Stimulated activated CD8-positive, alpha-beta memory T cell treated with anti-CD3 and anti-CD28 coated beads, Interleukin-12 subunit alpha, Interleukin-12 subunit beta, amount 100 ng/mL, for 1 hour (primary cell): Measurements from ENCODE around the gene AFDN.

Source experiments
- DNase-seq: peaks from one replicate; pipeline ENCODE4 v3.0.0-alpha.2; 2020; ENCODE audit warnings: low read depth

Gene AFDN, protein sequence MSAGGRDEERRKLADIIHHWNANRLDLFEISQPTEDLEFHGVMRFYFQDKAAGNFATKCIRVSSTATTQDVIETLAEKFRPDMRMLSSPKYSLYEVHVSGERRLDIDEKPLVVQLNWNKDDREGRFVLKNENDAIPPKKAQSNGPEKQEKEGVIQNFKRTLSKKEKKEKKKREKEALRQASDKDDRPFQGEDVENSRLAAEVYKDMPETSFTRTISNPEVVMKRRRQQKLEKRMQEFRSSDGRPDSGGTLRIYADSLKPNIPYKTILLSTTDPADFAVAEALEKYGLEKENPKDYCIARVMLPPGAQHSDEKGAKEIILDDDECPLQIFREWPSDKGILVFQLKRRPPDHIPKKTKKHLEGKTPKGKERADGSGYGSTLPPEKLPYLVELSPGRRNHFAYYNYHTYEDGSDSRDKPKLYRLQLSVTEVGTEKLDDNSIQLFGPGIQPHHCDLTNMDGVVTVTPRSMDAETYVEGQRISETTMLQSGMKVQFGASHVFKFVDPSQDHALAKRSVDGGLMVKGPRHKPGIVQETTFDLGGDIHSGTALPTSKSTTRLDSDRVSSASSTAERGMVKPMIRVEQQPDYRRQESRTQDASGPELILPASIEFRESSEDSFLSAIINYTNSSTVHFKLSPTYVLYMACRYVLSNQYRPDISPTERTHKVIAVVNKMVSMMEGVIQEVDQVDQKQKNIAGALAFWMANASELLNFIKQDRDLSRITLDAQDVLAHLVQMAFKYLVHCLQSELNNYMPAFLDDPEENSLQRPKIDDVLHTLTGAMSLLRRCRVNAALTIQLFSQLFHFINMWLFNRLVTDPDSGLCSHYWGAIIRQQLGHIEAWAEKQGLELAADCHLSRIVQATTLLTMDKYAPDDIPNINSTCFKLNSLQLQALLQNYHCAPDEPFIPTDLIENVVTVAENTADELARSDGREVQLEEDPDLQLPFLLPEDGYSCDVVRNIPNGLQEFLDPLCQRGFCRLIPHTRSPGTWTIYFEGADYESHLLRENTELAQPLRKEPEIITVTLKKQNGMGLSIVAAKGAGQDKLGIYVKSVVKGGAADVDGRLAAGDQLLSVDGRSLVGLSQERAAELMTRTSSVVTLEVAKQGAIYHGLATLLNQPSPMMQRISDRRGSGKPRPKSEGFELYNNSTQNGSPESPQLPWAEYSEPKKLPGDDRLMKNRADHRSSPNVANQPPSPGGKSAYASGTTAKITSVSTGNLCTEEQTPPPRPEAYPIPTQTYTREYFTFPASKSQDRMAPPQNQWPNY (N-terminal part only)

DNA sequence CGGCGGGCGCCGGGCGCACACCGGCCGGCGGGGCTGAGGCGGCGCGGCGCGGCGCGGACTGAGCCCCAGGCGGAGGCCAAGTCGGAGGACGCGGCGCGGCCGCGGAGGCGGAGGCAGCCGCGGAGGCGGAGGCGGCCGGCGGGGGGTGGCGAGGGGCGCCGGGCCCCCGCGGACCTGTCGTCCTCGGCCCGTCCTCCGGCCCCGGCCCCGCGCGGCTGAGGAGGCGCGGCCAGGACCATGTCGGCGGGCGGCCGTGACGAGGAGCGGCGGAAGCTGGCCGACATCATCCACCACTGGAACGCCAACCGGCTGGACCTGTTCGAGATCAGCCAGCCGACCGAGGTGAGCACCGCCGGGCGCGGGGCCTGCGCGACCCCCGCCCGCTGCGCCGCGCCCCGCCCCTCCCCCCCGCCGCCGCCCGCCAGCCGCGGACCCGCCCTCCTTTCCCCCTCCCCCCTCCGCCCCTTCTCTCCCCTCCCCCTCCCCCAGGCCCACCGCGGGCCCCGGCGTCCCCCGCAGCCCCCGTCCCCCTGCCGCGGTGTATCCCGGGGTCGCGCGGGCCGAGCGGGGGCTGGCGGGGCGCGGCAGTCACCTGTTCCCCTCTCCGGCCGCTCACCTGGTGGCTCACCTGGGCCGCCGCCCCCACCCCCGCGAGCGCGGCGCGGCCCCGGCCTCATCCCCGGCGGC, at the start of gene AFDN:
AFDN (plus strand) TSS at position 16 of the 687 bp plus-strand sequence; CDS start at position 238, 222 bp downstream.
- no peak for DNase-seq

DNA sequence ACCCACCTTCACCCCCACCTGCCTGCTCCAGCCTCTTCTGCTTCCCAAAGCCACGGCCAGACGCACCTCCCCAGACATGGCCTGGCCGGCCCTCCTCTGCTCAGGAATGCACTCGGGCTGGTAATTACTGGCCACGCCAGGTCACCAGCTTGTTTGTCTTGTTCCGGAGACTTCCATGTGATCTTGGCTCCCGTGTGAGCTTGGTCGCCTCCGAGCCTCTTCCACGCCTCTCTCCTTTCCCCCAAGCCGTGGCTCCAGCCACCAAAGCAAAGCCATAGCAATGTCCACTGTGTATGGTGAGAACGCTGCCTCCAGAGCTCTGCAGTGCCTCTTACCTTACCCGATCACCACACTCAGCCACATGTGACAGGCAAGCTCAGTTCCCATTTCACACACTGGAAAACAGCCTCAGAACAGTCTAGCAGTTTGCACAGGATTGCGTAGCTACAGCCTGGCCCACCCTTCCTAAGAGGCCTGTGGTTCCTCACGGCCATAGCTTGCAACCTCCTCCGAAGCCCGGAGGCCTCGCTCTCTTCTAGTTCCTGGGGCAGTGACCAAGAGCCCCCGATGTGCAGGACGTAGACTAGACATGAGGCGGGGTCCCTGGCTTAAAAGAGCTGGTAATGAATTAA, 48.1 kb upstream of the AFDN start:
- no peak for DNase-seq

DNA sequence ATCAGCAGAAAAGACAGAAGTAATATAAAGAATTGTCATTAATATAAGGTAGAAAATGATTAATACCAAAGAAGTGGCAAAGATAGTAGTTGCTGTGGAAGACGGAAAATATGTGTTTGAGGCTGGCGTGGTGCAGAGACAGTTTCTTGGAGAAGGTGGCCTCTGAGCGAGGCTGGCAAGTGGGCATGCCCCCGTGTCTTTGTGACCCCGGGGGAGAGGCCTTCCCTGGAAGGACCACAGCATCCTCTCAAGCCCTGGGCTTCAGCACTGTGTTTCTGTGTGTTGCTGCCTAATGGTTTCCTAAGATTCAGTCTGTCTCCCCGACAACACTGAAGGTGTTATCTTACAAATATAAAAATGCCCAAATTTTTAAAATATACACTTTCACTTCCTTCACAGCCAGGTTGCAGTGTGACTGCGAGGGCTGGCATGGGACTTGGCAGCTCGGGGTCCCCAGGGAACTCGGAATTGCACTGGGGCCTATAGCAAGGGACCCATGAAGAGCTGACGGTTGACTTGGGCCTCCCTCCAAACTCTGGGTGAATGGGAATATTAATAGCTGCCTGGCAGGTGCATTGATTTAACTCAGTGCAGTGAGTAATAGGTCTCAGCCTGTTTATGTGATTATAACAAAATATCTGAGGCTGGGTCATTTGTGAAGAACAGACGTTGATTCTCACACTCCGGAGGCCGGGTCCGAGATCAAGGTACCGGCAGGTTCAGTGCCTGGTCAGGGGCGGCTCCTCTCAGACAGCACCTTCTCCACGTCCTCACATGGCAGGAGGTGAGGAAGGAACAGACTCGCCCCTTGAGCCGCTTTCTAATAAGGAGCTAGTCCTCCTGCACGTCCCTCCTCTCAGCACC, 47.4 kb upstream of the AFDN start:
- no peak for DNase-seq

DNA sequence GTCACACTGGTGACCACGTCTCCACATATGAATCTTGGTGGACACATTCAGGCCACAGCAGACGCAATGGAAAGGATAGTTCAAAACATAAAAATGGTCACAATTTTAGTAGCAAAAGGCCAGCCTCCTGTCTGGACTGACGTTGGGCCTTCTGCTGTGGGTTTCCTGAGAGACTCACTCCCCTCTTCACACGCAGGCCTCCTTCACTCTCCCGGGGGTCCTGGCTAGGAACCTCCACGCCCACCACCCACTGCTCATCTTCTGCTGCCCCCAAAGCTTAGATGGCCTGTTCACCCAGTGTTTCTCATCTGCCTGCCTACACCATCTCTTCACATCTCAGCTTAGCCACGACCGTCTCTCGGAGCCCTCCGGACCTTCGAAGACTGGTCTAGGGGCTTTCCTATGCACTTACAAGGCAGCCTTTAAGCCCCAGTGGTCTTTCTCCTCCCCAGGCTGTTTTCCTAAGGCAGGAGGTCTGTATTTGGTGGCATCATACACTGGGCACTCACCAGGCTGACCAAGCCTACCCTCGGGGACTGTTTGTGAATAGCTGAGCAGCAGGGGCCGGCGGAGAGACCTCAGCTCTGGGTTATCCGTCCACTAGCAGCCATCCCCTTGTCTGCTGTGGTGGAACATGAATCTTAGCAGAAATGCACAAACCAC, 46.6 kb upstream of the AFDN start:
- no peak for DNase-seq

DNA sequence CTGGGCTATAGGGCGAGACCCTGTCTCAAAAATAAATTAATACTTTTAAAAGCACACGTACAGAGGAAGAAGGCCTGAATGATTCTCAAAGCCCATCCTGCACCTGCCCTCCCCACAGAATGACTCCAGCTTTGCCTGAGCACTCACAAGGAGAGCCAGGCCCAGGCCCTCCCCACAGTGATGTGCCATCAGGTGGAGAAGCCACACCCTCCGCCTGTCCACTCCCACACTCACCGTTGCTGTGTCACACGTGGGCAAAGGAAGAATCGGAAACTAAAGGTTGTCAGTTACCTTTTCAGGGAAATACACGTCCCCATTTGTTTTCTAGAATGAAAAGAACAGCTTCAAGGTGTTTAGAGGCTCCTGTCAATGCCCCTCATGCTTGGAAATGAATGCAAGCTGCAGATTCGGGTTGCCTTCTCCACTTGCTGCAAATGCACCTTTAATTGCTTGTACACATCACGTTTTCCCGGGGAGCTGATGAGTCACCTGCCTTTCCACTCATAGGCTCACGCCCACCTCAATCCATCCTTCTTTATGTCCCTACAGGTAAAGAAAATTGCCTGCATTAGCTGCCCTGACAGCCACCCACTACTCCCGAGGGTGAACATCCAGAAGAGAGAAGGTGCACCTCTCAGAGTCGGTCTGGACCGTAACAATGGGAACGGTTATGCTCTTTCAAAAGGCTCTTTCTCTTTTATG, 45.5 kb upstream of the AFDN start:
- no peak for DNase-seq

DNA sequence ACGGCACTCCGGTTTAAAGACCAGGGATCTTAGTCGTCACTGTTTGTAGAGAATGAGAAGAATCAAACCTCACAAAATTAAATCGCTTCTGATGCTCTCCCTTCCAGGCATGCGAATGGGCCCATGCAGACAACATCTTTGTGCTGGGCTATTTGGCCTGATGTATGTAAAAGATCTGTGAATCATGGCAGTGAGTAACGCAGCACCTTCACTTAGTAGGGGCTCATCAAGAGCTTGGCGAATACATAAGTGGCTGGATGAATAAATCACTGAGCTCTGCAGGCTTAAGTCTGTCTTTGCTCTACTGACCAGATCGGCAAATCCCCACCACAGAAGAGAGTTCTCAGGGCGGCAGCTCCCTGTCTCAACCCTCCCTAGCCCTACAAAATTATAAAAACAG, 44.8 kb upstream of the AFDN start:
- no peak for DNase-seq

DNA sequence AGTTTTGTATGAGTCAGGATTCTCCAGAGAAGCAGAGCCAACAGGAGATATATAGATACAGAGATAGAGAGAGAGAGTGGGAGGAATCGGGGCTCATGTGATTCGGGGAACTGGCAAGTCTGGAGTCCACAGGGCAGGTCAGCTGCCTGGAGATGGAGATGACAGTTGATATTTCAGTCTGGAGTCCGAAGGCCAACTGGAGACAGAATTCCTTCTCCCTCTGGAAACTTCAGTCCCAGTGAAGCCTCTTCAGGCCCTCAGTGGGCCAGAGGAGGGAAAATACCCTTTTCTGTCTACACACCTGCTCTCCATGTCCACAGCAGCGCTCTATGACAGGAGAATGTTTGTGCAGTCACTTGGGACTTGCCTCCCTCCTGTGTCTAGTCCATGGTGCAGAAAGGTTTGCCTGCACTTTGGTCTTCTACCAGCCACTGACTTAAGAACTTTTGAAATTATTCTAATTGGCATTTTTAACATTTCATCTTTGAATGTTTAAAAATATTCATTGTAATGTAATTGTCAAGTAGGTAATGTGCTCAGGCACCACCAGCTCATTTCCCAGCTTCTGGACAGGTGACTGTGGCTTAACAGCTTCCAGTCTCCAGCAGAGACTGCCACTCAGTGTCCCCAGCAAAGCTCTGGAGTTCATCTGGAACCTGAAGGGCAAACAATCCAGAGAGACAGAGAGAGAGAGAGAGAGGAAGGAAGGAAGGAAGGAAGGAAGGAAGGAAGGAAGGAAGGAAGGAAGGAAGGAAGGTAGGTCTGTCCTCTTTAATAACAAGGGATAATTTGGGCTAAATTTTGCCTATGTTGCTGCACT, 43.8 kb upstream of the AFDN start:
- no peak for DNase-seq

DNA sequence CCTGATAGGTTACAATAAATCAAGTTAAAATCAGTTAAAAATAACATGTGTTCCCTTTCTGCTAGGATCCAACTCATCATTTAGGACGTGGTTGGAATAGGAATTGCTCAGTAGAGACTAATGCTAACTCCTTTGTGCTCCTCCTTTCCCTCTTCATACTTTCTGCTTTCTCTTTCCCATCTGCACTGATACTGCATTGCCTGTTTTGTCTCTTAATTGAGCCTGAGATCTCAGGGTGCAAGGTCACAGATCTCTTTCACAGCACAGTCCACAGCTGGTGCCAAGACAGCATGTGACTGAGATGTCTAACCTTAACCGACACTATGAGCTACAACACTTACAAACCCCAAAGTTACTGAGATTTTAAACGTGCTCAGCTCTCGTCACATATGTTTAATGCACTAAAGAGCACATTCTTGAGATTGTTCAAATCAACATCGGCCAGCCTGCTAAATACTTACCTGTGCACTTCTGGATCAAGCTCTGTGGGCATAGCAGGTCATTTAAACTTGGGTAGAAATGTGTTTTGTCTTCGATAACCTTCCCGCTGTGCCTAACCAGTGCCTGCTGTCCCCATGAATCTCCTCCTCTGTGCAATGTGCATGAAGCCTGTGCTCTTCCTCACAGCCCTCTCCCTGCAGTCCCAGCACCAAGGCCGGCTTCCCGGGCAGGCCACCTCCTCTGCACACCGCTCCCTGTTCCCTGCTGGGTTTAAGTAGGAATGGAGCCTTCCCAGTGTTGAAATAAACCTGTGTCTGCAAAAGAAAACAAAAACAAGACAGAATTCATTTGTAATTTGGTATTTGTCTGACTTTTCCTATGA, 39.6 kb upstream of the AFDN start:
- no peak for DNase-seq

DNA sequence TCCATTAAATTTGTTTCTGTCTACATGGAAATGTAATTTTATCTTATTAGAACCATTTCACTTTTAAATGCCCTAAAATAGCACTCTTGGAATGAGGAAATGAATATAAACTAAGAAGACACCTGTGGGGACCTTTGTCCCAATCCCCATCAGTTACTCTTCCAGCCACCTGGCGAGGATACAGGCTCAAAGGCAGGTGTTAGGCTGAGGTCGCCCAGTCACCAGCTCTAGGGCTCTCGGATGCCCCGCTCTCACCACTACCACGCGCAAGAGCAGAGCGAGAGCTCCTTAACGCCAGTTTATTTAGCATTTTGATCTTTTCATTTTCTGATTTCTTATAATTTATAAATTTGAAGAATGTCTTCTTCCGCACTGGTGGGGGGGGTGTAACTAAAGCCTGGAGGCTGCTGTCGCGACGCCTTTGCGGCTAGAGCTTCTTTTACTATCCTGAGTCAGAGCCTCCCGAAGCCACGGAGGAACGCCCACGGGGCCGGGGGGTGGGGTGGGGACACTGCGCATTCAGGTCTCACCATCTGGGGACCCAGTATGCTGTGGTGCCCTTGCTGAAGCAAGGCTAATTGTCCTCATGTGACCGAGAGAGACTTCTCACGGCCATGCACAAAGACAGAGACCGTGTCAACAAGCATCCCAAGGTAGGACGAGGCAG, 38.7 kb upstream of the AFDN start:
- no peak for DNase-seq

DNA sequence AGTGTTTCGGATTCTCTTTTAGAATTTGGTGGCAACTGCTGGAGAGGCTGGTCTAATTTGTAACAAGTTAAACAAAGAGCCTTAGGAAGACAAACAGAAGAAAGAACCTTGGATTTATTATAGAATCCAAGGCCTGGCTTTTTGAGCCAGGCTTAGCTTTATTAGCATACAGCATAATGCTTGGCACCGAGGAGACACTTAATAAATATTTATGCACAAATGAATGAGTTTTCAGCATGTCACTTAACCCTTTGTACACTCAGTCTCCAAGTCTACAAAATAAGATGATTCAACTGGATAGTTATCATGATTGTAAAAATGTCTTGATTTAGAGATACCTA, 38.2 kb upstream of the AFDN start:
- no peak for DNase-seq

DNA sequence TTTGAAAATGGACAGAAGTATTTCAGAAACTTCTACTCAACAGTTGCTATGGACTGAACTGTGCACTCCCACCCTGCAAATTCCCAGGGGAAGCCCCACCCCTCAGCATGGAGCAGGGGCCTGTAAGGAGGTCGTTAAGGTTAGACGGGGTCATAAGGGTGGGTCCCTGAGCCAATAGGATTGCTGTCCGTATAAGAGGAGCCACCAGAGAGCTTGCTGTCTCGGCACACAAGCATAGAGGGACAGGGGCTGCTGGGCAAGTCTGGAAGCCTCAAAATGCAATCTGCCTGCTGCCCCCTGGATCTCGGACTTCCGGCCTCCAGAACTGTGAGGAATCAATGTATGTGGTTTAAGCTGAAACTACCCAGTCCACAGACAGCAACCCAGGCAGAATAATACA, 37.4 kb upstream of the AFDN start:
- DNase-seq = no peak

DNA sequence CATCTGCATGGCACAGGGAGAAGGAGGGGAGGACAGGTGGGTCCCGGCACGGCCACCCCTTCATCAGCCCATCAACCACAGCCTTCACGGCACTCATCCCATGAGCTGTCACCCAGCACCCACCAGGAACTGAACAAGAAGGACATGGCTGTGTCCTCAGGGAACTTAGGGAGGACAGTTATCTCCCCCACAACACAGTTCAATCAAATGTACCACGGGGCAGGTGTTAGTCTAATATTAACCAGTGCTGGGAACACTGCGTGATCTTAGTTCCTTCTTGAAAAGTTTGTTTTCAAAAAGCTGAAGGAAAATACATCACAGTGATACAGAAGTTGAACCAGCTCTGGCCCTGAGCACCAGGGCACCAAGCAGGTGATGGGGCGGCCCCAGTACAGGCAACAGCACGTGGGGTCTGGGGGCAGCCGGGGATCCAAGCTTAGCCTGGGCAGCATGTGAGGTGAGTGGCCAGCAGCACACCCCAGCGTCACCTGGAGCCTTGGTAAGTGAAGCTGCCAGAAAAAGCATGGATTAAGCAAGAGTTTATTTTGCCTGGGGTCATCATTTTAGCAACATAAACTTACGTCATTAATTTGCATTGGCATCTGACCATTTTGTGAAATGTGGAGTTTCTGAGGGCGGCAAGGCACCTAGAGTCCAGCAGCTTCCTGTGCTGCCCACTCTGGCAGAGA, 35.5 kb upstream of the AFDN start:
- DNase-seq = no peak

DNA sequence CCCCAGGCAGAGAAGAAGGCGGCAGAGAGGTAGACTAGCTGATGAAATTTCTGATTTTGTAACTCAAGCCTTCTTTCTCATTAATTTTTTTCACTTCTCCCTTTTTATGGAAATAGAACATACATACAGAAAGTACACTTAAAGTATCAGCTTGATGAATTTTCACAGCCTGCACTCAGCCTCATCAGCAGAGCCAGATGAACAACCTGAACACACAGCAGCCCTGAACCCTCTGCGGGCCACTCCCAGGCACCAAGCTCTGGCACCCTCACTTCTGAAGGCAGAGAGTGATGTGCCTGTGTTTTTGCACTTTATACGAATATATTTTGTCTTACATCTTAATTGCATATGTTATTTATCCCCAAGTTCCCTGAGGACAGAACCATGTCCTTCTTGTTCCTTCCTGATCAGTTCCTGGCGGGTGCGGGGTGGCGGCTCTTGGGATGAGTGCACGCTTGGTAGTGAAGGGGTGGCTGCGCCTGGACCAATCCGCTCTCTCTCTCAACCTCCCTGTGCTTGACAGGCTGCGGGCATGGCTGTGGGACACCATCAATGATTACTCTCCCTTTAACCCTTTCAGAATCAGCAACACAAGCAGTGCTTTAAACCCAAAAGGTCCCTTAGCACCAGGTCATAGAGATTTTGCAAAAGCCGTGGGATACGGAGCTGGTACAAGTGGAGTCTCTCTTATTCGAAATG, 34.8 kb upstream of the AFDN start:
- no peak for DNase-seq

DNA sequence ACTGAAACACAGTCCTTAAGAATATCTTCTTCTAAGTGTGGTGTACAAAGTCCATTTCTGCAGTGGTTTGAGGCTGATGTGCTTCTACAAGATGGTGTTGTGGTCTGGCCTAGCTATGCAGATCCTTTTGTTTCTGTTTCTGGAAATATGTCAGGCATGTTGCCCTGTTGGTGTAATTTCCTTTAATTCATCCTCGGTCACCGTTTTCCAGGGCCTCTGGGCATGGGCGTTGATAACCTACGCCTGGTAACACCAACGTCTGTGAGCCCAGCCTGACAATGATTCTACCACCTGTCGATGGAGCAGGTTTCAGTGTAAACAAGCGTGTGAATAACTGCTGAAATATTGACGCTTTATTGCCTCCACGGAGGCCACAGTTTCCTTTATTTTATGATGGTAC, 33.3 kb upstream of the AFDN start:
- DNase-seq = no peak
